GM18858 (cell line): ENCODE data around the gene DCAF4.

Experiments used
- ATAC-seq: cut with Tn5 transposase; IDR thresholded peaks from one replicate; pipeline ENCODE4 v1.9.1; 2021; ENCODE audit not compliant: unreplicated experiment

The DCAF4 gene

GRCh38 chr14:72894623-72895378, 31.5 kb upstream of the DCAF4 start:
- ATAC-seq: no peak

GRCh38 chr14:72898448-72898847, 27.8 kb upstream of the DCAF4 start:
- no peak for ATAC-seq

- no peak for ATAC-seq
Measured at GRCh38 chr14:72901361-72901760, 24.9 kb upstream of the DCAF4 start.

GRCh38 chr14:72902801-72903530, 23.3 kb upstream of the DCAF4 start:
- ATAC-seq: no peak

- no peak for ATAC-seq
Measured at GRCh38 chr14:72903716-72904115, 22.5 kb upstream of the DCAF4 start.

- ATAC-seq: no peak
Measured at GRCh38 chr14:72904218-72904617, 22.0 kb upstream of the DCAF4 start.

- no peak for ATAC-seq
Measured at GRCh38 chr14:72904840-72905561, 21.3 kb upstream of the DCAF4 start.

GRCh38 chr14:72906316-72906715, 19.9 kb upstream of the DCAF4 start:
- no peak for ATAC-seq

GRCh38 chr14:72906879-72907278, 19.4 kb upstream of the DCAF4 start:
- ATAC-seq: no peak

- no peak for ATAC-seq
Measured at GRCh38 chr14:72907886-72908285, 18.4 kb upstream of the DCAF4 start.

- ATAC-seq: no peak
Measured at GRCh38 chr14:72909163-72909562, 17.1 kb upstream of the DCAF4 start.

GRCh38 chr14:72913809-72914208, 12.5 kb upstream of the DCAF4 start:
- no peak for ATAC-seq

GRCh38 chr14:72916174-72916573, 10.1 kb upstream of the DCAF4 start:
- ATAC-seq: no peak

GRCh38 chr14:72917094-72917802, 9.0 kb upstream of the DCAF4 start:
- no peak for ATAC-seq

- ATAC-seq: no peak
Measured at GRCh38 chr14:72920008-72920407, 6.3 kb upstream of the DCAF4 start.

GRCh38 chr14:72921396-72921795, 4.9 kb upstream of the DCAF4 start:
- ATAC-seq: no peak

- no peak for ATAC-seq
Measured at GRCh38 chr14:72924337-72924736, 1.9 kb upstream of the DCAF4 start.

GRCh38 chr14:72925171-72925759, 999 bp upstream of the DCAF4 start:
- ATAC-seq: no peak

- peak; percentile 8 for ATAC-seq
Measured at GRCh38 chr14:72925815-72926291, 411 bp upstream of the DCAF4 start.

GRCh38 chr14:72928872-72929271, 2.6 kb downstream of the DCAF4 start:
- ATAC-seq: no peak
